ENCODE data around the gene STRIT1.
"Not testable (repeated sequence)": the region's sequence is repeated elsewhere in the genome, so short reads cannot be mapped to it uniquely, and the experiment has no call there.

The STRIT1 gene

GRCh38 chr3:155270485-155271342 lies 22.8 kb downstream of the STRIT1 start:
- no peak for DNase-seq (ENCODE audit: low spot score)

DNA sequence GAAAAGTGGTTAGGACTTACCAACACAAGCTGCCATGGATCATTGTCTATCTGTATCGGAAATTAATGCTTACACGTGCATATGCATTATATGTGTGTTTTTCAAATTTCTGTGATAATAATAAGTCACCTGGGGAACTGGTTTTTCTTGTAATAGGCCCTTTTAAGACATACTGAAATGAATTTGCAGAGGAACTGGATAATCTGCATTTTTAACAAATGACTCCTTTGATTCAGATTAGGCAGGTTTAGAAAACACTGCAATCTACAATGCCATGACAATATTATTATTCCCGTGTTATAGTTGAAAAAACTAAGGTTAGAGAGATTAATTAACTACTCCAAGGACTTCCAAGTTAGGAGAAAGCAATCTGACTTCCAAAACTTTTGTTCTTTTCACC lies 23.4 kb downstream of the STRIT1 start:
- no peak for DNase-seq (ENCODE audit: low spot score)

DNA sequence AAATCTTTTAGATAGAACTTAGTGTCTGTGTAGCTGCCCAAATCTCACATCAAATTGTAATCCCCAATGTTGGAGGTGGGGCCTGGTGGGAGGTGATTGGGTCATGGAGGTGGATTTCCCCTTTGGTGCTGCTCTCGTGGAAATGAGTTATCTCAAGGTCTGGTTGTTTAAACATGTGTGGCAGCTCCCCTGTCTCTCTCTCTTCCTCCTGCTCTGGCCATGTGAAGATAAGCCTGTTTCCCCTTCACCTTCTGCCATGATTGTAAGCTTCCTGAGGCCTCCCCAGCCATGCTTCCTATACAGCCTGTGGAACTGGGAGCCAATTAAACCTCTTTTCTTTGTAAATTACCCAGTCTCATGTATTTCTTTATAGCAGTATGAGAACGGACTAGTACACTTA lies 30.6 kb downstream of the STRIT1 start:
- DNase-seq (ENCODE audit: low spot score), result not testable (repeated sequence)

DNA sequence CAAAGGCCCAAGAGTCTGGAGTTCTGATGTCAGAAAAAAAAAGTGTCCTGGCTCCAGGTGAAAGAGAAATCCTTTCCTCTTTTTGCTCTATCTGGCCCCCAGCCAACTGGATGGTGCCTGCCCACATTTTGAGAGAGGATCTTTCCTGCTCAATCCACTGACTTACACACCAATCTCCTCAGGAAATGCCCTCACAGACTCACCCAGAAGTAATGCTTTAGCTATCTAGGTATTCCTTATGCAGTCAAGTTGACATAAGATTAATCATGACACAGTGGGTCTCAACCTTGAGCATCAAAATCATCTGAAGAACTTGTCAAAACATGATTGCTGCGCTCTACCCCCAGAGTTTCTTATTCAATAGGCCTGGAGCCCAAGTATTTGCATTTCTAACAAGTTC lies 31.2 kb downstream of the STRIT1 start:
- DNase-seq (ENCODE audit: low spot score), result no peak

DNA sequence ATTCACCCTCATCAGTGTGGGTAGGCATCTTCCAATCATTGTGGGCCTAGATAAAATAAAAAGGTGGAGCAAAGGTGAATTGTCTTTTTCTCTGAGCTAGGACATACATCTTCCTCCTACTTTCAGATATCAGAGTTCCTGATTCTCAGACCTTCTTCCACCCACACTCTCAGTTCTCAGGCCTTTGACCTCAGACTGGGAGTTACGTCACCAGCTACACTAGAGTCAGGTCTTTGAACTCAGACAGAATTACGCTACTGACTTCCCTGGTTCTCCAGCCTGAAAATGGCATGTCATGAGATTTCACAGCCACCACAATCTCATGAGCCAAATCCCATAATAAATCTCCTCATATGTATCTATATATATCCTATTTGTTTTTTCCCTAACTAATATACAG lies 39.0 kb downstream of the STRIT1 start:
- DNase-seq (ENCODE audit: low spot score), result no peak

- no peak for DNase-seq (ENCODE audit: low spot score)
Measured at GRCh38 chr3:155252535-155252934, 40.9 kb downstream of the STRIT1 start.

GRCh38 chr3:155252021-155252420 lies 41.5 kb downstream of the STRIT1 start:
- DNase-seq (ENCODE audit: low spot score), result no peak

- DNase-seq (ENCODE audit: low spot score), result no peak
Measured at GRCh38 chr3:155248531-155249187, 44.8 kb downstream of the STRIT1 start.

DNA sequence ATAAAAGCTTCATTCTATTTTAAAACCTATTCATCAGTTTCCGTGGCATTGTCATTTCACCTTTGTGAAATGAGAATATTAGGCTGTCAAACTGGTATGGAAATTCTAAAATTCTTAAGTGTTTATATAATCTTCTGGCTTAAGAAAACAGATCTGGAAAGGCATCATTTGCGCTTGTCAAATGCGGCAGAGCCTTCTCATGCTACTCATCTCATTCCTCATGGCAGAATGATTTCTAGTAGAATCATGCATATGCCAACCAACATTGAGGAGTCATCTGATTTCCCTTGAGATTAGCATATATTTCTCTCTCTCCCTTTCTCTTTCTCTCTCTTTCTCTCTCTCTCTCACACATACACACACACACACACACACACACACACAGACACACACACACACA lies 48.8 kb downstream of the STRIT1 start:
- DNase-seq (ENCODE audit: low spot score), result no peak

DNA sequence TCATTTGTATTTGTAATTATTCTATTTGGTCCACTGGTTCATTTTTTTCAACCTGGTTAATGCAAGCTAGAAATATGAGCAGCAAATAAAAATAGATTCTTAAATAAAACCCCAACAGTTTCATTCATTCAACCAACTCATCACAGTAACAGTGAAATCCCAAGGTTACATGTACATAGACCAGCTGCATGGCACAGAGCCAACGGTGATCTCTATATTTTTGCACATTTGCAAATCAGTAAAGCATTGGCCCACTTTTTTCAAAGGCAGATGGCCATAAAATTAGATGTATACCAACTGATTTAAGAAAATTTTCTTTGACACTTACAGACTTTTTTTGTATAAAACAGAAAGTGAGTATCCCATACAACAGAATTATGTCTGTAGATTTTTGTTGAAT lies 49.3 kb downstream of the STRIT1 start:
- no peak for DNase-seq (ENCODE audit: low spot score)

DNA sequence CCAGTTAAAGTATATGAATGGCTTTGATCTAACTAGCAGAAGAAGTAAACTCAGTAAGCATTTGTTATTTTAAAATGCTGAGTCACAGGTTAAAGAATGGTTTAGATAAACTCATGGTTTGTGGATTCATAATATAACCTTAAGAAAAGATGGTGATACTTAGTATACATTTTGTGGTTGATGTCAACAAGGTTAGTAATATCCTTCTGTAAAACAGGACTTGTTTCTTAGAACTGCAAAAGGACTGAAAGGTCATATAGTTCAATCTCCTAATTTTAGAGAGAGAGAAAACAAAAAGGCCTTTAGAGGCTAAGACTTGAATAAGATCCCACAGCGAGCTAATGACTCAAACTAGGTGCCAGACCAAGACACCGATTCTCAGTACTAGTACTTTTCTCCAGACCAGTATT lies 50.0 kb downstream of the STRIT1 start:
- no peak for DNase-seq (ENCODE audit: low spot score)

DNA sequence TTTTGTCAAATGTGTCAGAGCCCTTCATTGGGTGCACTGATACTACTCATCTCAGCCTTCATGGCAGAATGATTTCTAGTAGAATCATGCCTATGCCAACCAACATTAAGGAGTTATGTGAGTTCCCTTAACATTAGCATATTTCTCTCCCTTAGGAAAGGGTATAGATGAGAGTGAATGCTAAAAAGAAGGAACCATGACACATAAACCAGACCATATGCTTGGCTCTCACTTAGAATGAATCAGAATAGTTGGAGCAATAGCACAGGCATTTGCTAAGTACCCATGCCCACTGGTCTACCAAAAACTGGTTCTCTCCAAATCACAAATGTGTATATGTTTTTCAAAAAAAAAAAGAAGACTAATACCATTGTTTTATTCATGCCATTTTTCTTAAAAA lies 51.1 kb downstream of the STRIT1 start:
- peak; percentile 30 for DNase-seq (ENCODE audit: low spot score)

GRCh38 chr3:155241579-155241978 lies 51.9 kb downstream of the STRIT1 start:
- DNase-seq (ENCODE audit: low spot score), result peak; percentile 25
